Stimulated activated CD8-positive, alpha-beta memory T cell treated with anti-CD3 and anti-CD28 coated beads, Interleukin-7, amount 100 ng/mL, for 4 hours (primary cell): ENCODE results near the gene CFAP74.
A peak's percentile ranks its signal among the peaks of the same experiment; 100 is the strongest.
"Not testable (repeated sequence)": the region's sequence is repeated elsewhere in the genome, so short reads cannot be mapped to it uniquely, and the experiment has no call there.

ENCODE experiments used
- DNase-seq, 2 donors: peaks; one replicate each; pipeline ENCODE4 v3.0.0-alpha.2; 2020; ENCODE audit warnings: low read depth in 2 of 2

Gene CFAP74

GRCh38 chr1:1895060-1895418 is 108.5 kb downstream of the CFAP74 start:
- DNase-seq = no peak

GRCh38 chr1:1894354-1895059 is 109.1 kb downstream of the CFAP74 start:
- DNase-seq = no peak

GRCh38 chr1:1893997-1894353 is 109.6 kb downstream of the CFAP74 start:
- no peak for DNase-seq

GRCh38 chr1:1893291-1893985 is 110.1 kb downstream of the CFAP74 start:
- DNase-seq = no peak

- DNase-seq = no peak
Observed at GRCh38 chr1:1892763-1893120, 110.8 kb downstream of the CFAP74 start.

- DNase-seq = no peak
Observed at GRCh38 chr1:1892079-1892762, 111.4 kb downstream of the CFAP74 start.

- DNase-seq = peak; percentile 67 to 81
Observed at GRCh38 chr1:1891349-1892078, 112.1 kb downstream of the CFAP74 start.

- DNase-seq = peak; percentile 56 to 84
Observed at GRCh38 chr1:1890506-1891348, 112.9 kb downstream of the CFAP74 start, which contains the start of gene GNB1. TSS of gene GNB1 (minus strand) at chr1:1891087. CDS start at chr1:1825453, 65,634 bp downstream.

- peak in 1 of 2 donors; percentile 45 for DNase-seq
Observed at GRCh38 chr1:1889847-1890505, 113.6 kb downstream of the CFAP74 start.

- DNase-seq = no peak
Observed at GRCh38 chr1:1889090-1889750, 114.4 kb downstream of the CFAP74 start.

- DNase-seq = not testable (repeated sequence)
Observed at GRCh38 chr1:1883890-1884289, 119.7 kb downstream of the CFAP74 start.

GRCh38 chr1:1883092-1883873 is 120.3 kb downstream of the CFAP74 start:
- no peak for DNase-seq

- DNase-seq = no peak
Observed at GRCh38 chr1:1881727-1882126, 121.9 kb downstream of the CFAP74 start.

GRCh38 chr1:1880617-1881312 is 122.8 kb downstream of the CFAP74 start:
- no peak for DNase-seq

- DNase-seq = no peak
Observed at GRCh38 chr1:1879942-1880341, 123.6 kb downstream of the CFAP74 start.

GRCh38 chr1:1877865-1878436 is 125.6 kb downstream of the CFAP74 start:
- DNase-seq = no peak

GRCh38 chr1:1876335-1876930 is 127.2 kb downstream of the CFAP74 start:
- DNase-seq = no peak

GRCh38 chr1:1875932-1876331 is 127.7 kb downstream of the CFAP74 start:
- no peak for DNase-seq
